OCI-LY3 (cell line): ENCODE results near the gene IRAK3.

ENCODE experiments used
- H2AFZ ChIP-seq: fragments of 200-600, 300-600 bp; shearing (Covaris generic); 2 replicates; pipeline ENCODE4 v1.6.0; 2014; ENCODE audit warnings: antibody characterized with exemption, low read depth, low read length
- H3K27ac ChIP-seq: fragments of 200-600, 300-600 bp; sonication (generic); 2 replicates; pipeline ENCODE4 v1.5.1; 2014; ENCODE audit warnings: mild to moderate bottlenecking, low read length, moderate library complexity, mixed read lengths
- H3K27me3 ChIP-seq: fragments of 200-600, 300-600 bp; sonication (generic); 2 replicates; pipeline ENCODE4 v1.6.1; 2014; ENCODE audit warnings: low read depth, low read length, mixed read lengths
- H3K36me3 ChIP-seq: fragments of 200-600, 300-600 bp; sonication (generic); replicated peaks from 2 replicates; pipeline ENCODE3; 2014; ENCODE audit warnings: low read depth, low read length, mixed read lengths
- H3K4me1 ChIP-seq: fragments of 300-600, 200-600 bp; sonication (generic); 2 replicates; pipeline ENCODE4 v1.6.1; 2014; ENCODE audit warnings: low read length, mixed read lengths
- H3K4me2 ChIP-seq: fragments of 200-600, 300-600 bp; sonication (generic); 2 replicates; pipeline ENCODE4 v1.6.1; 2014; ENCODE audit warnings: low read length, mixed read lengths
- H3K4me3 ChIP-seq: fragments of 300-600, 200-600 bp; sonication (generic); 2 replicates; pipeline ENCODE4 v1.5.1; 2014; ENCODE audit warnings: antibody characterized with exemption, mild to moderate bottlenecking, low read length, moderate library complexity
- H3K79me2 ChIP-seq: fragments of 300-600, 200-600 bp; shearing (Covaris generic); 2 replicates; pipeline ENCODE4 v1.6.1; 2014; ENCODE audit warnings: mild to moderate bottlenecking, low read length, mixed read lengths
- H3K9ac ChIP-seq: fragments of 300-600, 200-600 bp; shearing (Covaris generic); 2 replicates; pipeline ENCODE4 v1.6.0; 2014; ENCODE audit warnings: mild to moderate bottlenecking, low read length, moderate library complexity
- H3K9me3 ChIP-seq: fragments of 200-600, 300-600 bp; shearing (Covaris generic); 2 replicates; pipeline ENCODE4 v1.6.1; 2014; ENCODE audit warnings: low read length, mixed read lengths; ENCODE audit not compliant: insufficient read depth
- H4K20me1 ChIP-seq: fragments of 200-600, 300-600 bp; sonication (generic); 2 replicates; pipeline ENCODE4 v1.6.1; 2016; ENCODE audit warnings: low read length, mixed read lengths; ENCODE audit not compliant: insufficient read depth
- CTCF ChIP-seq: fragments of 200-600, 300-600 bp; sonication (generic); IDR thresholded peaks from 2 replicates; pipeline ENCODE4 v1.5.1; 2014; ENCODE audit warnings: antibody characterized with exemption, low read length, low read depth
- EZH2phosphoT487 ChIP-seq: fragments of 200-600 bp; shearing (Covaris generic); IDR thresholded peaks from 2 replicates; pipeline ENCODE4 v1.6.1; 2018; ENCODE audit warnings: antibody characterized with exemption, mixed run types, low read depth

The IRAK3 gene

GRCh38 chr12:66160704-66161103 lies 28.3 kb upstream of the IRAK3 start:
- Histone ChIP-seq H3K4me1 (peaks cover 7% of the 10 kb centered on the region), H3K4me3 (no peak overlapping the region), H3K27ac (no peak overlapping the region), H2AFZ (no peak overlapping the region), H3K36me3 (peaks cover 25% of the 10 kb centered on the region), H3K9ac (no peak overlapping the region), H4K20me1 (peaks cover 17% of the 10 kb centered on the region), H3K79me2 (peaks cover 58% of the 10 kb centered on the region), H3K27me3 (no peaks in the 10 kb centered on the region), H3K9me3 (no peaks in the 10 kb centered on the region), H3K4me2 (no peak overlapping the region)
- TF ChIP-seq CTCF, result no peak
- no peak for TF ChIP-seq EZH2phosphoT487

DNA sequence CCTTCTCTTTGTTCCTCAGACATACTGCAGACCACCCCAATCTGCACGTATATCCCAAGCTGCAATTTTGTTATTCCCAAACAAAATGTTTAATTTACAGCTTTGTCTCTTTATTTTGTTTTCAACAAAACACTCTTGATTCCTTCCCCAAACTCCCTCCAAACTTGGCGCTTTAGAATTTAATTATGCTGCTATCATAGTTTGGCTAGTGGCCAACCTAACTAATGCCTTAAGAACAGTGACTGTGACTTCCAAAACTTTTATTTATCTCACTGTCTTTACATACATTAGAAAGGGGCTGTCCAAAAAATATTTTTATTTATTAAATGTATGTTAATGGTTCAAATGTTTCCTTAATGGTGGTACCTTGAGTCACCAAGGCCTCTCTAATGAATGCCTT lies 26.3 kb upstream of the IRAK3 start:
- no peak overlapping the region for H3K4me3 ChIP-seq
- no peak overlapping the region for H3K9ac ChIP-seq
- no peaks in the 10 kb centered on the region for H3K9me3 ChIP-seq
- no peaks in the 10 kb centered on the region for H3K27me3 ChIP-seq
- H3K79me2 ChIP-seq, result peaks cover 74% of the 10 kb centered on the region
- TF ChIP-seq CTCF (no peak), EZH2phosphoT487 (no peak)
- peaks cover 41% of the 10 kb centered on the region for H3K36me3 ChIP-seq
- no peak overlapping the region; the same call in 1 of the 2 replicates for H3K4me2 ChIP-seq
- H4K20me1 ChIP-seq, result peaks cover 11% of the 10 kb centered on the region; the same call in 1 of the 2 replicates
- no peak overlapping the region for H2AFZ ChIP-seq
- H3K27ac ChIP-seq, result no peak overlapping the region
- peaks cover 7% of the 10 kb centered on the region for H3K4me1 ChIP-seq

DNA sequence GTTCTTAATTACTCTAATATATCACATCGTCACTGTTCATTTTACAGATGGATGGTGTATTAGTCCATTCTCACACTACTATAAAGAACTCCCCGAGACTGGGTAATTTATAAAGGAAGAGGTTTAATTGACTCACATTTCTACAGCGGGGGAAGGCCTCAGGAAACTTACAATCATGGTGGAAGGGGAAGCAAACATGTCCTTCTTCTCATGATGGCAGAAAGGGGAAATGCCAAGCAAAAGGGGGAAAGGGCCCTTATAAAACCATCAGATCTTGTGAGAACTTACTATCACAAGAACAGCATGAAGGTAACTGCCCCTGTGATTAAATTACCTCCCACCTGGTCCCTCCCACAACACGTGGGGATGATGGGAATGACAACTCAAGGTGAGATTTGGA lies 25.7 kb upstream of the IRAK3 start:
- Histone ChIP-seq H3K4me2 (no peak overlapping the region), H3K4me1 (peaks cover 8% of the 10 kb centered on the region), H3K27ac (no peak overlapping the region), H4K20me1 (peaks cover 11% of the 10 kb centered on the region; the same call in 1 of the 2 replicates), H3K36me3 (peaks cover 41% of the 10 kb centered on the region), H3K9me3 (no peaks in the 10 kb centered on the region), H3K79me2 (peaks cover 80% of the 10 kb centered on the region), H2AFZ (no peak overlapping the region), H3K9ac (no peak overlapping the region), H3K4me3 (no peak overlapping the region), H3K27me3 (no peaks in the 10 kb centered on the region)
- TF ChIP-seq CTCF (no peak), EZH2phosphoT487 (no peak)

DNA sequence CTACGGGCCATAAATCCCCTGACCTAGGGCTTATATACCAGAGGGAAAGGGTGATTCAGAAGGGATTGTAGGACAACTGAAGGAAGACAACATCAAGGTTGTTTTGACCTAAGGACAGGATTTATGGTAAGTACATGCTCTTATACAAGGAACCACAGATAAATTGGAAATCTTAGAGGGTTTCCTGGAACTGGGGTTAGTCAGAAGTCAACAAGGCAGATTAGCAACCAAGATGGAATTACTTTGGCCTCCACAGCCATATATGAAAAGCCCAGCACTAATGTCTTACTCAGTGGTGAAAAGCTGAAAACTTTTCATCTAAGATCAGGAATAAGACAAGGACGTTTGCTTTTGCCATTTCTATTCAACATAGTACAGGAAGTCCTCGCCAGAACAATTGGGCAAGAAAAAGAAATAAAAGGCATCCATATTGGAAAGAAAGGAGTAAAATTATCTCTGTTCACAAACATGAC lies 24.6 kb upstream of the IRAK3 start:
- Histone ChIP-seq H3K36me3 (peaks cover 34% of the 10 kb centered on the region), H4K20me1 (peaks cover 11% of the 10 kb centered on the region; the same call in 1 of the 2 replicates), H3K79me2 (peaks cover 91% of the 10 kb centered on the region), H3K27ac (no peak overlapping the region), H3K4me3 (no peak overlapping the region), H2AFZ (no peak overlapping the region), H3K4me2 (no peak overlapping the region), H3K27me3 (no peaks in the 10 kb centered on the region), H3K9ac (no peak overlapping the region), H3K9me3 (no peaks in the 10 kb centered on the region), H3K4me1 (peaks cover 13% of the 10 kb centered on the region)
- no peak for TF ChIP-seq CTCF
- no peak for TF ChIP-seq EZH2phosphoT487
